ENCODE data around the gene CDYL.

The CDYL gene

GRCh38 chr6:4939241-4939640 lies 163.0 kb downstream of the CDYL start:
- DNase-seq = no peak

GRCh38 chr6:4940416-4940815 lies 164.2 kb downstream of the CDYL start:
- DNase-seq = no peak

- peak; percentile 99 for DNase-seq
Observed at GRCh38 chr6:4941782-4942672, 165.8 kb downstream of the CDYL start.

- no peak for DNase-seq
Observed at GRCh38 chr6:4942673-4943009, 166.4 kb downstream of the CDYL start.

- no peak for DNase-seq
Observed at GRCh38 chr6:4943716-4944115, 167.5 kb downstream of the CDYL start.

GRCh38 chr6:4944325-4944724 lies 168.1 kb downstream of the CDYL start:
- no peak for DNase-seq

GRCh38 chr6:4946521-4946920 lies 170.3 kb downstream of the CDYL start:
- DNase-seq = no peak

- no peak for DNase-seq
Observed at GRCh38 chr6:4947716-4948115, 171.5 kb downstream of the CDYL start.

- no peak for DNase-seq
Observed at GRCh38 chr6:4948781-4949450, 172.7 kb downstream of the CDYL start.

- DNase-seq = no peak
Observed at GRCh38 chr6:4950076-4950475, 173.9 kb downstream of the CDYL start.

GRCh38 chr6:4950836-4951533 lies 174.8 kb downstream of the CDYL start:
- no peak for DNase-seq

GRCh38 chr6:4953440-4953839 lies 177.2 kb downstream of the CDYL start:
- DNase-seq = no peak

- no peak for DNase-seq
Observed at GRCh38 chr6:4956625-4957024, 180.4 kb downstream of the CDYL start.

GRCh38 chr6:4957521-4958231 lies 181.5 kb downstream of the CDYL start:
- DNase-seq = no peak

GRCh38 chr6:4958624-4959023 lies 182.4 kb downstream of the CDYL start:
- no peak for DNase-seq

- DNase-seq = no peak
Observed at GRCh38 chr6:4961322-4962168, 185.3 kb downstream of the CDYL start.

- peak; percentile 28 for DNase-seq
Observed at GRCh38 chr6:4962905-4963304, 186.7 kb downstream of the CDYL start.

GRCh38 chr6:4964675-4965561 lies 188.7 kb downstream of the CDYL start:
- no peak for DNase-seq

GRCh38 chr6:4965562-4966389 lies 189.6 kb downstream of the CDYL start:
- no peak for DNase-seq
